NCI-H1105 (cell line): ENCODE data around the gene CFAP53.

Experiments used
- DNase-seq: peaks from one replicate; lab custom pipeline; 2025; lab: John Stamatoyannopoulos, UW

Gene CFAP53

GRCh38 chr18:50287441-50288347, 21.4 kb upstream of the CFAP53 start, which contains the start of gene CXXC1:
Gene CXXC1, minus strand, starts transcription at chr18:50287692. Its CDS starts 103 bp downstream, at chr18:50287589.
- peak; percentile 100 for DNase-seq

- DNase-seq: no peak
These were observed 20.7 kb upstream of the CFAP53 start for GRCh38 chr18:50287028-50287440.

DNA sequence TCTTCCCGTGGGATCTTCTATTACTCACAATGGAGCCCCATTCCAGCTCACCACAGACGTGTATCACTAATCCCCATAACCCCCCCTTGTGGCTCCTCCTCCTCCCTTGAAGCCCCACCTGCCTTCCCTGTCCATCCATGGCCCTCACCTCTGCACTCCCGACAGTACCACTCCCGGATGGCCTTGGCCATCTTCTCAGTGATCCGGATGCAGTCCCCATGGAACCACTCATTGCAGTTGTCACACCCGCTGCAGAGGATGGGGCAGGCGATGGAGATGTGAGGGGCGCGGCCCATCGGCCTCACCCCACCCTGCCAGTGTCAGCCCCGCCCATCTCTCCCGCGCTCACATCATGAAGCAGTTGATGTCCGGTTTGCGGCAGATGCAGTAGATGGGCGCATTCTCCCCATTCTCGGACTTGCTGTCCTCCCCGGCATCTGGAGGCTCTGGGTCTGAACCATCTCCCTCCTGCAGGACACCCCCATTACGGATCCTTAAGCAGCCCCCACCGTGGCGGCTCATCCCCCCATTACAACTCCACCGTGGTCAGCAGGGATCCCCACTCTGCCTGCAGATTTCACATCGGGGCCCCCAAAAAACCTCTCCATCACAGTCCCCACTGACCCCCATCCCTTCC, 20.2 kb upstream of the CFAP53 start:
- peak; percentile 72 for DNase-seq

GRCh38 chr18:50285631-50286321, 19.5 kb upstream of the CFAP53 start:
- DNase-seq: no peak

DNA sequence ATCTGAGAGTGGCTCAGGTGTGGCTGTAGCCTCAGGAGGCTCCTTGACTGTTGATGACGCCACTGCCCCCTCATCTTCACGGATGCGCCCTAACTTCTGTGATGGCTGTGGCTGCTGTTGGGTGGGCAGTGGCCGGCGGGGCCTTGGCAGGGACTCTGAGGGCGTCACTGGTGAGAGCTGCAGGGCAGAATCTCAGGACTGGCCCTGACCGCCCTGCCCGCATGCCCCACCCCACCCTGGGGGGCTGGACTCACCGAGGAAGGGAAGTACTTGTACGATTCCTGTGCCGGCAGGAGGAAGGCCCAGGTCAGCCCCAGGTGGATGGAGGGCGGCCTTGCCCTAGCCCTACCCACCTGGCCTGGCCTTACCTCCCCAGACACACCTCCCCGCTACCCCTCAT, 18.8 kb upstream of the CFAP53 start:
- no peak for DNase-seq

DNA sequence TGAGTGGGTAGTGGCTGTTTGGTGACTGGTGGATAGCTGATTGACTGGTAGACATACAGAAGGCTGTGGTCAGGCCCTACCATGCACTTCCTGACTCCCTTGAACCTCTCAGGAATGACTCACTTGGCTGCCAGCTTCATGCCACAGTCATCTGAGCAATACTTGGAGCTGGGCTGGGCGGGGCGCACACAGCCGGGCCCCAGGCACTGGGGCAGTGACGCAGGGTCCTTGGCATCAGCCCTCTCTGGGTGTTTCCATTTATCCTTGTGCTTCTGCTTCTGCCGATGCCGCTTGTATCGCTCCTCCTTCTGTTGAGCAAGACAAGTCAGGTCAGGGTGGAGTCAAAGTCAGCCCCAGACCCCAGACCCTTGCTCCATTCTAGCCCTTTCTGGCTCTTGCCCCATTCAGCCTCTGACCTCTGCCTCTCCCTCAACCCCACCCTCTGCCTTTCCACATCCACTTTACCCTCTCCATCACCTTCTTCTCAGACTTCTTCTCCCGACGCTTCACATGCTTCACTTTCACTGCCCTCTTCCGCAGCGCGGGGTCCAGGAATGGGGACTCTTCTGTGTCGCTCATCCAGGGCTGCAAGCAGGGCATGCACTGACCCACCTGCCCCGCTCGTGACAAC, 18.1 kb upstream of the CFAP53 start:
- no peak for DNase-seq

- no peak for DNase-seq
These were observed 17.3 kb upstream of the CFAP53 start for GRCh38 chr18:50283469-50284209.

DNA sequence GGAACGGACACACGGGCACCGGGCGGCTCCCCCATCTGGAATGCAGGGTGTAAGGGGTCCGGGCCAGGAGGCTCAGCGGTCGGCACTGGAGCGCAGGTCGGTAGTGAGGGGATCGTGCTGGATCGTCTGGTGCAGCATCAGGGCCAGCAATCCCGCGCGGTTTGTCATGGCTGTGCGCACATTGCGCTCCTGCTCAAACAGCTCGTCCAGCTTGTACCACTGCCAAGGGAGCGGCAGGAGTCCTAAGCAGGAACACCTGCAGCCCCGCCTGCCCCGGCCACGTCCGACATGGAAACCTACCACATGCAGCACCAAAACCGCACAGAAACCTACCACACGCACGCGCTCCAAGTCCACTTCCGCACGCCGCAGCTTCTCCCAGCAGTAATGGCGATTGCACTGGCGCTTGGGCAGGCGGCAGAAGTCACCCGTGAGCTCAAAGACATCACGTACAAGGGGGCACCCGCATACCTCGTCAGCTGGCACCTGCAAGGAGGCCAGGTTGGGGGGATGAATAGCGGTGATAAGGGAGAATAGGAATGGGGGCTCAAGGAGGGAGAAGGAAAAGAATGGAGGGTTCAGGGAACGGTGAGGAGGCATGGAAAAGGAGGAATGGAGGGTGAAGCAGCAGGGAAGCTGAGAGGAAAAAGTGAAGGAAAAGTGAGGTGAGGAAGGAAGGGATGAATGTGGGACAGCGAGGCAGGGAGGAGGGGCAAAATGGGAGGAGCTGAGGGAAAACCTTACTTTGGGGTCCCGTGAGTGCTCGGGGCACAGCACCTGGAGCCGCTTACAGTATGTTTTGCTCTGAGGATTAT, 16.4 kb upstream of the CFAP53 start:
- DNase-seq: no peak

- no peak for DNase-seq
These were observed 15.8 kb upstream of the CFAP53 start for GRCh38 chr18:50281972-50282520.

DNA sequence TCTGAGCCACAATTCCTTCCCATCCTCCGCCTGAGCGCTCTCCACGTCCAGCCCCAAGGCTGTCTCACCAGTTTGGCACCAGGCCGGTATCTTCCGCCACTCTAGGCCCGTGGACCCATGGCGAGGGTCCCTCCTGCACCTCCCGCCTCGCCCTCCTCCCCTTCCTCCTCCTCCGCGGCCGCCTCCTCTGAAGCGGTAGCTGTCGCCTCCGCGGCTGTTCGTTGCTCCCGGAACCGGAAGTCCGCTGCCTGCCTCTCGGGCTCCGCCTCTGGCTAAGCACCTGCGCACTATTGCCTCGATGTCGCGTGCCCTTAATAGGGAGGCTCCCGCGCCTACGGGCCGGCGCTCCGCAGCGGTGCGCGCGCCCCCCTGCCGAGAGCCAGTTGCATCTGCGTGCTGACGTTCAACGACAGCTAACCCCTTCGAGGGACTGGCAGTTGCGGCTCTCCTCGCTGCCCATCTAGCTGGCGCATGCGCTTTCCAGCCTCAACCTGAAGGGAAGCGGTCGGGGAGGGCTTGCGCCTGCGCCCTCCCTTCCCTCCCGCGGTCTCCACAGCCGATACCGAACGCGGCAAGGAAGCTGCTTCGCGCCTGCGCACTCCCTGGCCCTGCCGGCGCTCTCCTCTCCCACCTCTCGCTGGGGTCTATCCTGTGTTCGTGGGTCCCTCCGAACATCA, 15.1 kb upstream of the CFAP53 start, which contains the start of gene MBD1:
TSS of gene MBD1 (minus strand) at position 229 of the 677 bp plus-strand sequence. CDS start 1,531 bp downstream, outside the sequence.
- DNase-seq: peak; percentile 98

DNA sequence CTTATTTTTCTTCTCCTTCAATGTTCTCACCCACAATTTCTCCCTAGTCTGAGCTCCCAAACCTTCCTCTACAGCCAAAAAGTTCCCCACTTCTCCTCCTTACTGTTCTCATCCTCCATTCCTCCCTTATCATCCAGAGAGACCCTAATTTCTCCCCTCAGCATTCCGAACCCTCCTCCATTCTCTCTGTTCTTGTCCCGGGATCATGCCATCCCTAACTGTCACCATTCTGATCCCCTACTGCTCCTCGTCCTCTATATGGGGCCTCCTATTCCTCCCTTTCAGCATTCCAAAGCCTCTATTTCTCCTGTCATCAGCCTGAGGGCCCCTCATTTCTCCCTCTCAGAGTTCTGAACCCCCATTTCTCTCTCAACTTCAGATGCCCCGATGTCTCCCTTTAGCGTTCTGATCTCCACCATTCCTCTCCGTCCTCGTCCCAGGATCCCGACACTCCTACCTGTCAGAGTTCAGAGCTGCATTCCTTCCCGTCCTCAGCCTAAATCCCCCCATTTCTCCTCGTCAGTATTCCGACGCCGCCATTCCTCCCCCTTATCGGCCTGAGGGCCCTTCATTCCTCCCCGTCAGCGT, 14.5 kb upstream of the CFAP53 start:
- DNase-seq: no peak

DNA sequence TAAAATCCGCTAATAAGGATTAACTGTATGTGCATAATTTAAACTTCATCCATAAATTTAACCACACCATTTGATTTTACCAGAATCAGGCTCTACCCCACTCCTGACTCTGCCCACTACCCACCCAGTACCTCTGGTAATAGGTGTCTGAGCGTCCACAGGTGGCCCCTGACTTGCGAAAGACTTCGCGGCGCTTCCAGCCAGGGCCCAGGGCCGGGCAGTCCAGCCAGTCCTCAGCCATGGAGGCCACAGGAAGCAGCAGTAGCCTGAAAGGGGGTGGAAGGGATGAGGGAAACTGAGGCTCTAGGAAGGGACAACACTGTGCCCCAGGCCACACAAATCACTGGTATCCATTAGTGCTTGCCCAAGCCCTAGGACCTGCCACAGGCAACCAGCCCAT, 13.5 kb upstream of the CFAP53 start:
- DNase-seq: no peak

DNA sequence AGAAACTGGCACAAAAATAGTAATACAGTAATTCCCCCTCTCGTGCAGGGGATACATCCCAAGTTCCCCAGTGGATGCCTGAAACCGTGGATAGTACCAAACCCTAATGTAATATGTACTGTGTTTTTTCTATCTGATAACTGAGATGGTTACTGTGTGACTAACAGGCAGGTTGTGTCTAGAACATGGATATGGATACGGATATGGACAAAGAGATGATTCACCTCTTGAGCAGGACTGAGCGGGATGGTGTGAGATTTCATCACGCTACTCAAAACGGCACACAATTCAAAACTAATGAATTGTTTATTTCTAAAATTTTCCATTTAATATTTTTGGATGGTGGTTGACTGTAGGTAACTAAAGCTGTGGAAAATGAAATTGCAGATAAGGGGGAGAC, 11.6 kb upstream of the CFAP53 start:
- DNase-seq: no peak

- DNase-seq: no peak
These were observed 10.2 kb upstream of the CFAP53 start for GRCh38 chr18:50276452-50276851.

GRCh38 chr18:50275503-50276036, 9.3 kb upstream of the CFAP53 start:
- DNase-seq: no peak

DNA sequence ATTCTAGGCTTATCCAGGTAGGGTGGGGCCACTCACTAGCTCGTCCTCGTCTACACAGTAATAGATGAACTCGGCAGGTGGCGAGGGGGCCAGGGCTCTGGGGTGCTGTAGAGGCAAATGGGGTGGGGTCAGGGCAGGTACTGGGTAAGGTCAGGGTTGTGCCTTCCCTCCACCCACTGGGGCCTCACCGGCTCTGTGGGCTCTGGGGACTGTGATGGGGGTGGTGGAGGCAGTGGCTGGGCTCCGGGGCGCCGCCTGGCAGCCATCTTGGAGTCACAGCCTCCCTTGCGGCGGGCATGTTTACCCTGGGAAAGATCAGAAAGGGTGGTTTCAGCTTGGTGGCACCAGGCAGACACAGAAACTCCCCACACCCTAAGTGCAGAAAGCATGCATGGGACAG, 8.6 kb upstream of the CFAP53 start:
- DNase-seq: no peak

- no peak for DNase-seq
These were observed 7.7 kb upstream of the CFAP53 start for GRCh38 chr18:50274044-50274442.

GRCh38 chr18:50273203-50274043, 7.1 kb upstream of the CFAP53 start:
- DNase-seq: no peak
